GM12878 (cell line): ENCODE measurements around the gene VWA3B. TPM values are rescaled to one million over a fixed set of nuclear protein-coding genes. Genes with fewer than 3 reads are reported as not detected.

Experiments
- ATAC-seq: fragments of 200-7000 bp; cut with Tn5 transposase; 3 replicates; pipeline ENCODE4 v1.9.1; 2020; ENCODE audit warnings: mild to moderate bottlenecking, moderate library complexity
- BruUV-seq: library from RNA; stranded (reverse); fragments of 400-500 nt; replicated peaks from 2 replicates; lab custom pipeline; 2021; lab: Mats Ljungman, UMichigan
- CTCF ChIA-PET: fragments of 300-600 bp; sonication (Branson Sonifier 250); formaldehyde crosslinking; extraction: SDS; loops from one replicate; lab custom pipeline; 2021; ENCODE audit warnings: inconsistent platforms; lab: Yijun Ruan, JAX
- POLR2A ChIA-PET: fragments of 350-600 bp; formaldehyde crosslinking; extraction: SDS; loops from one replicate; lab custom pipeline; 2021; ENCODE audit warnings: inconsistent platforms; lab: Charles Lee
- RAD21 ChIA-PET: fragments of 300-600 bp; sonication (Branson Sonifier 250); formaldehyde crosslinking; loops from one replicate; lab custom pipeline; 2023; ENCODE audit warnings: antibody characterized with exemption; ENCODE audit not compliant: unreplicated experiment; lab: Charles Lee
- SMC1A ChIA-PET: fragments of 300-600 bp; sonication (Branson Sonifier 250); formaldehyde crosslinking; loops from one replicate; lab custom pipeline; 2023; ENCODE audit not compliant: unreplicated experiment, uncharacterized antibody; lab: Charles Lee
- DNase-seq: peaks from one replicate; pipeline ENCODE4 v3.0.0-alpha.2; 2011; ENCODE audit warnings: low read depth, low spot score
- FAIRE-seq: peaks from 3 replicates; lab custom pipeline; 2011; peaks lifted over from hg19 to GRCh38; lab: Jason Lieb, UNC
- H2AFZ ChIP-seq: 2 replicates; pipeline ENCODE4 v1.6.0; 2011; ENCODE audit warnings: low read depth, low read length, control low read depth; ENCODE audit not compliant: control insufficient read depth
- H3K27ac ChIP-seq: 2 replicates; pipeline ENCODE4 v1.5.1; 2011; ENCODE audit warnings: control low read depth; ENCODE audit not compliant: control insufficient read depth, insufficient read depth
- H3K27me3 ChIP-seq, 2 experiments: replicated peaks in 1 of 2; 2 replicates each; pipeline versions ENCODE4 v1.6.0 to v1.6.1; 2011; ENCODE audit warnings: low read length in 1 of 2; ENCODE audit not compliant: control insufficient read depth in 2 of 2, insufficient read depth in 2 of 2
- H3K36me3 ChIP-seq, 2 experiments: 2 replicates each; pipeline ENCODE4 v1.5.1; 2011; ENCODE audit warnings: low read length in 1 of 2; ENCODE audit not compliant: control insufficient read depth in 2 of 2, insufficient read depth in 2 of 2
- H3K4me1 ChIP-seq: 2 replicates; pipeline ENCODE4 v1.6.1; 2011; ENCODE audit warnings: mild to moderate bottlenecking, low read length, moderate library complexity, mixed read lengths; ENCODE audit not compliant: control insufficient read depth, insufficient read depth
- H3K4me2 ChIP-seq: 2 replicates; pipeline ENCODE4 v1.6.0; 2011; ENCODE audit warnings: control low read depth; ENCODE audit not compliant: control insufficient read depth, insufficient read depth
- H3K4me3 ChIP-seq: fragments of 200-600 bp; sonication (generic); 2 replicates; pipeline ENCODE4 v1.5.1; 2016
- H3K79me2 ChIP-seq: 2 replicates; pipeline ENCODE4 v1.6.0; 2011; ENCODE audit warnings: low read length; ENCODE audit not compliant: control insufficient read depth, insufficient read depth
- H3K9ac ChIP-seq: 2 replicates; pipeline ENCODE4 v1.8.0; 2011; ENCODE audit warnings: low read length, control low read depth, mixed read lengths; ENCODE audit not compliant: control insufficient read depth, insufficient read depth
- H3K9me3 ChIP-seq: replicated peaks from 3 replicates; pipeline ENCODE4 v1.5.1; 2011; ENCODE audit warnings: mild to moderate bottlenecking, low read length; ENCODE audit not compliant: control insufficient read depth, insufficient read depth
- H4K20me1 ChIP-seq: 2 replicates; pipeline ENCODE4 v1.6.0; 2011; ENCODE audit not compliant: control insufficient read depth, insufficient read depth
- WGBS: methylation state at CpG from one replicate; pipeline ENCODE4 v1.1.6; 2016; ENCODE audit warnings: low lambda C conversion rate; ENCODE audit not compliant: insufficient replicate concordance, insufficient coverage; ENCODE audit errors: missing lambda C conversion rate; 5-methylcytosine and 5-hydroxymethylcytosine counted together
- in situ Hi-C: fragments of 300-500 bp; cut with MboI; formaldehyde crosslinking; loops from 9 replicates; pipeline ENCODE4 v1.14.3; 2018; ENCODE audit warnings: mixed read lengths
- intact Hi-C: fragments of 100-400 bp; cut with micrococcal nuclease; formaldehyde crosslinking; loops from one replicate; pipeline ENCODE4 v1.14.2; 2022; ENCODE audit not compliant: unreplicated experiment
- polyA plus RNA-seq, 11 experiments: library from polyadenylated mRNA; depleted of rRNA in 4 of 11; unstranded in 6 of 11; stranded (reverse) in 5 of 11; fragments of >200 nt; fragmentation: Nextera tagmentation in 4 of 11; fragmentation: Illumina TruSeq in 1 of 11; extraction: Ambion mirVana in 4 of 11; extraction: Trizol in 1 of 11; gene quantifications; 1 replicate in 1 of 11; 2 replicates in 10 of 11; pipeline versions ENCODE4 v1.2.1 to v1.2.3, GENCODE V29; 2011 to 2016; ENCODE audit warnings: inconsistent platforms in 2 of 11, missing spikeins in 2 of 11, low read depth in 1 of 11
- total RNA-seq, 4 experiments: library from RNA; depleted of rRNA in 3 of 4; stranded (reverse); fragments of >200 nt in 3 of 4; fragmentation: Illumina TruSeq in 1 of 4; extraction: Trizol in 1 of 4; gene quantifications; 2 replicates each; pipeline versions ENCODE4 v1.2.1 to v1.2.3, GENCODE V29; 2013 to 2021
- TF ChIP-seq, protein P1 (sequence below): fragments of 450-650 bp; IDR thresholded peaks from 2 replicates; pipeline ENCODE4 v1.6.1; 2017; ENCODE audit warnings: mild to moderate bottlenecking, moderate library complexity
- TF ChIP-seq, protein P2 (sequence below): IDR thresholded peaks from 2 replicates; pipeline ENCODE4 v1.6.1; 2012; ENCODE audit warnings: mild to moderate bottlenecking, low read depth, low read length

VWA3B gene
- total and polyA plus RNA-seq, 10 of the 15 experiments (the other 5 are each of a cell fraction or from before 2014, with no cell fraction given), result 0.04 to 0.86 (median 0.19) TPM; not detected in 4

DNA sequence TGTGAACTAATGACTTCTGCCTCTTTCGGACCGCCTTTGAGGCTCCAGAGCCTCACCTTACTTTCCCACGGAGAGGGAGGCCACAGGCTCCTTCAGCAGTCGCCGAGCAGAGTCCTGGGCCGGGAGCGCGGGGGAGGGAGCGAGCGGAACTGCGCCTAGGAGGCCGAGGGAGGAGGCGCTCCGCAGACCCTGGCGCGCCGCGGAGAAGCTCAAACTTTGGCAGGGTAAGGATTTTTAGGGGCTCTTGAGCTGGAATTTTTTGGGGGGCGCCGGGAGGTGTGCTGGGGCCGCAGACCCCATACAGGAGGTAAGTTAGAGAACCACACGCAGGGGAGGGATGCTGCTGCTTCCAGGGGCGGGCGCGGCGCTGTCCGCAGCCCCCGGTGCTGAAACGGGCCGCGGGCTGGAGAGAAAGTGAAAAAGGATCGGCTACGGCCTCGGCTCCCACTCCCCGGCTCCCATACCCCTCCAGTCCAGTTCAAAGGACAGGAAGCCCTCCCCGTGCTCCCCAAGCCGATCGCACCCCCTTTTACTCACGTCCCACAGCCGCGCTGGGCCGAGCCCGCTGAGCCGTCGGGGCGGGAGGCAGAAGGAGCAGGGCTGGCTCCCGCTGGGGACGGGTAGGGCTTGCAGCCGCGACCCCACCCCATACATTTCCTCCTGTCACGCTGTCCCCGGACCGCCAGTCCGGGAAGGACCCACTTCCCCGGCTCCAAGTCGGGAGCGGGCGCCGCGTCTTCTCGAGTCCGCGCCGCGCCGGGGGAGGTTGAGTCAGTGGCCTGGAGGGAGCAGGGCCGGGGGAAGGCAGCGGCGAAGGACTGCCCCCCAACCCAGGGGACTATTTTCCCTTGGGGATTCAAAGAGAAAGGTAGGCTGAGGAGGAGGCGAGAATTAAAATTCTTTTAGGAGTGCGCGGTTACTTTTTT, 259.6 kb downstream of the VWA3B start, which contains the start of gene CNGA3:
Gene CNGA3 (plus strand): TSS at position 146 of the 926 bp plus-strand sequence. CDS start 23,520 bp downstream, outside the sequence.
- FAIRE-seq (no peak), ATAC-seq (no peak), DNase-seq (no peak)
- Histone ChIP-seq H3K36me3 (no peaks in the 10 kb centered on the region), H3K4me1 (no peaks in the 10 kb centered on the region), H2AFZ (no peak within 1 kb of the TSS), H3K4me2 (no peak within 1 kb of the TSS), H3K79me2 (no peaks in the 10 kb centered on the region), H4K20me1 (no peaks in the 10 kb centered on the region), H3K4me3 (no peak within 1 kb of the TSS), H3K9ac (no peak within 1 kb of the TSS), H3K27me3 (peaks cover 8 to 16% of the 10 kb centered on the region in 2 experiments), H3K27ac (no peak within 1 kb of the TSS), H3K9me3 (no peaks in the 10 kb centered on the region; the same call in 2 of the 3 replicates)
- WGBS, result 56% methylated on average over 67 of the region's 72 CpGs
- SMC1A ChIA-PET, result no interaction called here
- TF ChIP-seq, protein P1, sequence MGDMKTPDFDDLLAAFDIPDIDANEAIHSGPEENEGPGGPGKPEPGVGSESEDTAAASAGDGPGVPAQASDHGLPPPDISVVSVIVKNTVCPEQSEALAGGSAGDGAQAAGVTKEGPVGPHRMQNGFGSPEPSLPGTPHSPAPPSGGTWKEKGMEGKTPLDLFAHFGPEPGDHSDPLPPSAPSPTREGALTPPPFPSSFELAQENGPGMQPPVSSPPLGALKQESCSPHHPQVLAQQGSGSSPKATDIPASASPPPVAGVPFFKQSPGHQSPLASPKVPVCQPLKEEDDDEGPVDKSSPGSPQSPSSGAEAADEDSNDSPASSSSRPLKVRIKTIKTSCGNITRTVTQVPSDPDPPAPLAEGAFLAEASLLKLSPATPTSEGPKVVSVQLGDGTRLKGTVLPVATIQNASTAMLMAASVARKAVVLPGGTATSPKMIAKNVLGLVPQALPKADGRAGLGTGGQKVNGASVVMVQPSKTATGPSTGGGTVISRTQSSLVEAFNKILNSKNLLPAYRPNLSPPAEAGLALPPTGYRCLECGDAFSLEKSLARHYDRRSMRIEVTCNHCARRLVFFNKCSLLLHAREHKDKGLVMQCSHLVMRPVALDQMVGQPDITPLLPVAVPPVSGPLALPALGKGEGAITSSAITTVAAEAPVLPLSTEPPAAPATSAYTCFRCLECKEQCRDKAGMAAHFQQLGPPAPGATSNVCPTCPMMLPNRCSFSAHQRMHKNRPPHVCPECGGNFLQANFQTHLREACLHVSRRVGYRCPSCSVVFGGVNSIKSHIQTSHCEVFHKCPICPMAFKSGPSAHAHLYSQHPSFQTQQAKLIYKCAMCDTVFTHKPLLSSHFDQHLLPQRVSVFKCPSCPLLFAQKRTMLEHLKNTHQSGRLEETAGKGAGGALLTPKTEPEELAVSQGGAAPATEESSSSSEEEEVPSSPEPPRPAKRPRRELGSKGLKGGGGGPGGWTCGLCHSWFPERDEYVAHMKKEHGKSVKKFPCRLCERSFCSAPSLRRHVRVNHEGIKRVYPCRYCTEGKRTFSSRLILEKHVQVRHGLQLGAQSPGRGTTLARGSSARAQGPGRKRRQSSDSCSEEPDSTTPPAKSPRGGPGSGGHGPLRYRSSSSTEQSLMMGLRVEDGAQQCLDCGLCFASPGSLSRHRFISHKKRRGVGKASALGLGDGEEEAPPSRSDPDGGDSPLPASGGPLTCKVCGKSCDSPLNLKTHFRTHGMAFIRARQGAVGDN, result no peak
- TF ChIP-seq, protein P2, sequence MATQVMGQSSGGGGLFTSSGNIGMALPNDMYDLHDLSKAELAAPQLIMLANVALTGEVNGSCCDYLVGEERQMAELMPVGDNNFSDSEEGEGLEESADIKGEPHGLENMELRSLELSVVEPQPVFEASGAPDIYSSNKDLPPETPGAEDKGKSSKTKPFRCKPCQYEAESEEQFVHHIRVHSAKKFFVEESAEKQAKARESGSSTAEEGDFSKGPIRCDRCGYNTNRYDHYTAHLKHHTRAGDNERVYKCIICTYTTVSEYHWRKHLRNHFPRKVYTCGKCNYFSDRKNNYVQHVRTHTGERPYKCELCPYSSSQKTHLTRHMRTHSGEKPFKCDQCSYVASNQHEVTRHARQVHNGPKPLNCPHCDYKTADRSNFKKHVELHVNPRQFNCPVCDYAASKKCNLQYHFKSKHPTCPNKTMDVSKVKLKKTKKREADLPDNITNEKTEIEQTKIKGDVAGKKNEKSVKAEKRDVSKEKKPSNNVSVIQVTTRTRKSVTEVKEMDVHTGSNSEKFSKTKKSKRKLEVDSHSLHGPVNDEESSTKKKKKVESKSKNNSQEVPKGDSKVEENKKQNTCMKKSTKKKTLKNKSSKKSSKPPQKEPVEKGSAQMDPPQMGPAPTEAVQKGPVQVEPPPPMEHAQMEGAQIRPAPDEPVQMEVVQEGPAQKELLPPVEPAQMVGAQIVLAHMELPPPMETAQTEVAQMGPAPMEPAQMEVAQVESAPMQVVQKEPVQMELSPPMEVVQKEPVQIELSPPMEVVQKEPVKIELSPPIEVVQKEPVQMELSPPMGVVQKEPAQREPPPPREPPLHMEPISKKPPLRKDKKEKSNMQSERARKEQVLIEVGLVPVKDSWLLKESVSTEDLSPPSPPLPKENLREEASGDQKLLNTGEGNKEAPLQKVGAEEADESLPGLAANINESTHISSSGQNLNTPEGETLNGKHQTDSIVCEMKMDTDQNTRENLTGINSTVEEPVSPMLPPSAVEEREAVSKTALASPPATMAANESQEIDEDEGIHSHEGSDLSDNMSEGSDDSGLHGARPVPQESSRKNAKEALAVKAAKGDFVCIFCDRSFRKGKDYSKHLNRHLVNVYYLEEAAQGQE, result peak; percentile 78
- in situ Hi-C loops (no loop called here), intact Hi-C loops (no loop called here)
- RAD21 ChIA-PET, result no interaction called here
- POLR2A ChIA-PET, result no interaction called here
- no TSS peak for BruUV-seq
- CTCF ChIA-PET, result no interaction called here
